Activated gamma-delta T cell treated with Interleukin-2 at 50 U/mL for 16 hours (primary cell): ENCODE measurements around the gene REPIN1.

Experiments used
- DNase-seq: peaks from one replicate; pipeline ENCODE4 v3.0.0-alpha.2; 2020

Gene REPIN1

DNA sequence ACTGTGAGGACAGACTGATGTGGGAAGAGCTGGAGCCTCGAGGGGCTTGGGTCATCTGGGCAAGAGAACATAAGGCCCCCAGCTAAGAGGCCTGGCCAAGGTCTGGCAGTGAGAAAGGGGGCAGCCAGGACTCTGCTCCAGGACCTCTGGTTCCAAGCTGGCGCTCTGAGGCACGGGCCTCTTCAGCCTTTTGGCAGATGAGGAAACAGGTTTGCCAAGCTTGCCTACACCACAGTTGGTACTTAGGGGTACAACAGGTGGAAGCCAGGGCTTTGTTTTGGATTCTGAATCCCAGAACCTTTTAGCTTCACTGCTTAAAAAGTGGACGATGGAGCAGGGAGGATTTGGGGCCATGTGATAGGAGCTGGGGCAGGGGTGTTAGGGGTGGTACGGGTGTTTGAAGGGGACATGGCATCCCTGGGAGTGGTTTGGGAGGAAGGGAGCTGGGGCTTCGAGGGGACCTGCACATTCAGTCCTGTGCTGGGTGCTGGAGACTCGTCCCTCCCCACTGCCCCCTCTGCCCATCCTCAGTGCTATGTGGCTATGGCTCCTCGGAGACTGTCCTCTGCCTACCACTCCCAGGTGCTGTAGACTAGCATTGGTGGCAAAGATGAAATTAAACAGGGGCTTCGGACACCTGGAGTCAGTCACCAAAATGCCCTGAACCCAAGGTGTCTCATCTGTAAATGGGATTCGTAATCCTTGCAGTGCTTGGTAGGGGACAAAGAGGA is 40.8 kb downstream of the REPIN1 start:
- no peak for DNase-seq

DNA sequence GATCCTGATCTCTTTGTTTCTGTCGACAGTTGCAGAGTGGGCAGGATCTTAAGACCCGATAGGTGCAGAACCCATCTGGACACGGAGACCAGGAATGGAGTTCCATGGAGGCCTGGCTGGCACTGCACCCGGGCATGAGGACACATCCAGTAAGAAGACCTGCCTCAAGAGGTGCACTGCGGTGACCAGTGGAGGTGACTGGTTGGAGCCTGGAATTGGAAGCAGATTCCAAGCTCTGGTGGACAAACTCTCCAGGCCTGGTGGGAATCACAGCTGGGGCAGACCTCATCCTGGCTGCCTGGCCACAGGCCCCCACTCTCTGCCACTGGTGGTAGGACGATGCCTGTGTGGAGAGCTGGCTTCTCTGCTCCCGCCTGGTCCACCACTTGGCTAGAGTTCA is 41.5 kb downstream of the REPIN1 start:
- no peak for DNase-seq

DNA sequence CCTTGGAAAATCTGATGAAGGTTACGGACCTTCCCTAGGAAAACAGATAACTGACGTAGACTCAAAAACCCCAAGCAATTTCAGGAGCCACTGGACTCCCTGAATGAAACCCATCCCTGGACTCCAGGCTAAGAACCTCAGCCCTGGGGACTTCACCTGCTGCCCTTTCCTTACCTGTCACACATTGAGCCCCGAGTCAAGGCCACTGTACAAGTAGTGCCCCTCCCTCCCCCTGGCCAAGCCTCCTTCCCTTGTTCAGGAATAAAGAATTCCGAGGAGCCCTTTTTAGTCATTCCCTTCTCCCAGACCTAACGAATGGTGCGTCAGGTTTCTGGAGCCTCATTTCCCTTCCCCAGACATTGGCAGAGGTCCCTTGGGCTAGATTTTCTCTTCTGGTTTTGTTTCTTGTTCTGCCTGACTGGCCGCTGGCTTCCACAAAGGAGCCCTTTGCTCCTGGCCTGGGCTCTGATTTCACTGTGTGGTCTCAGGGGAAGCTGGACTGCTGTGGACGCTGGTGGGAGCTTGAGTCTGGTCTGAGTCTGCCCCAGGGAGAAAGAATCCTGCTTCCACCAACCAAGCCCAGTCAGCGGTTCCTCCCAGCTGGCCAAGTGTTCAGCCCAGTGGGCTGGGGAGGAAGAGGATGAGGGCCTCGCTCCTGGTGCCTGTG is 42.2 kb downstream of the REPIN1 start:
- no peak for DNase-seq

DNA sequence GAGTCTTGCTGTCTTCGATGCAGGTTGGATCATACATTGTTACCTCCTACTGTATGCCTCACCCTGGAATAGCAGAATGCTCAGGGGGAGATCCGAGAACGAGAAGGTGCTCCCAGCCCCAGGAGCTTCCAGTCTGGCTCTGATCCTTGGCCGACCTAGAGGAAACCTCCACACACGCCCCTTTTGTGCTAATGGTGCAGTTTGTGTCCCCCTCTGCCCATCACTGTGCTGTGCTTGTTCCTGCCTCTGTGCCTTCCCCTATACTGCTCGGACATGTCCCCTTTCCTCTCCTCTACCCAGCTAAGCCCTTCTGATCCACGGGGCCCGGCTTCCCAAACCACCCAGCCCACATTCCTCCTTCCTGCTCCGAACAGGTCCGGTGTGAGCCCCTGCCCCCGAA is 43.0 kb downstream of the REPIN1 start:
- no peak for DNase-seq

DNA sequence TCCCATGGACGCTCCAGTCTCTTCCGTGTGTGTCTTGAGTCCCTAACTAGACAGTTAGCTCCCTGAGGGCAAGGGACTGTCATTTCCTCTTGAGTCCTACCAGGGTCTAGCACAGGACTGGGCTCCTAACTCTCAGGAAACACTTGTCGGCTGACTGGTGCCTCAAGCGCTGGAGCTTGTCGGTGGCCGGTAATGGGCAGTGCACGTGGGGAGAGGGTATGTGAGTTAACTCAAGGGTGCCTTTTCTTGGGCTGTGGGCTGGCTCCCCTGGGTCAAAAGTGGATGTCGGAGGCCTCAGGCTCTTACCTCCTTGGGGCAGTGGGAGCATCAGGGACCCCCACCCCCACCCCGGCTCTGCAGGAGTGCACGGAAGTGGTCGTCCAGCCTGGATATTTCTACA is 43.4 kb downstream of the REPIN1 start:
- no peak for DNase-seq

DNA sequence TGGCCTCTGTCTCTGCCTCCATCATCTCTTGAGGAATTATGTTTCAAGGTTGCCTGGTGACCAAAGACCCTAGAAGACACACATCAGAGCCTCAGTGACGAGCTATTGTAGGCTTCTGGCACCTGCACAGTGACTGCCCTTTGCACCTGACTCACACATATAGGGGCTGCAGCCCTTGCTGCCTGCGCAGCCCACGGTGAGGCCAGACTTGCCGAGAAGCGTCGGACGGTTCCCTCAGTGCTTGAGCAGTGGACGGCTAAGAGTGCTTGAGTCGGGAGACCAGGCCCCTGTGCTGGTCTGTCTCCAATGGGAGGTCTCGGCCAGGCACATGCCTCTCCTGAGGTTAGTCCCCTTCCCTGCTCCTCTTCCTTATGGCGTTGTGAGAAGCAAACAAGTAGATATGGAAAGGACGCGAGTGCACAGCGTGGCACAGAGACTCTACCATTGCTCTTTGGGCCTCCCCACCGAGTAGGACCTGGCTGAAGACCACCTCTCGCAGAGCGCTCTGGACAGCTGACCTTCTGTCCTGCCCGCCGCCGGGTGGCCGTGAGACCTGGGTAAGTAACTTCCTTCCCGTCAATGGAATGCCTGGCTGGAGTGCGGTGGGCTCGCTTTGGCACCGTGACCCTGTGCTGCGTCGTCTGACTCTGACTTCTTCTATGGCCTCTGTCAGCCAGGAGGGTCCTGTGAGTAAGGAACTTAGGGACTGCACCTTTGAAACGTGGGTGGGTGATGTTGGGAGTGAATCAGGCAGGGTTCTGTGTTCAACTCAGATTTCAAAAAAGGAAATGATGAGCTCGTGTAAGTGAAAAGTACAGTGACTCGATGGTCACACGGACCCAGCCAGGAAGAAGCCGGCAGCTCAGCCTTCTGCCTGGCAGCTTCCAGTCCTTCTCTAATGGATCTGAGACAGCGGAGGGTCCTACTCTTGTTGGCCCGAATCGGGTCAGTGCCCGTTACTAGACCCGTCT is 44.2 kb downstream of the REPIN1 start:
- DNase-seq = no peak

DNA sequence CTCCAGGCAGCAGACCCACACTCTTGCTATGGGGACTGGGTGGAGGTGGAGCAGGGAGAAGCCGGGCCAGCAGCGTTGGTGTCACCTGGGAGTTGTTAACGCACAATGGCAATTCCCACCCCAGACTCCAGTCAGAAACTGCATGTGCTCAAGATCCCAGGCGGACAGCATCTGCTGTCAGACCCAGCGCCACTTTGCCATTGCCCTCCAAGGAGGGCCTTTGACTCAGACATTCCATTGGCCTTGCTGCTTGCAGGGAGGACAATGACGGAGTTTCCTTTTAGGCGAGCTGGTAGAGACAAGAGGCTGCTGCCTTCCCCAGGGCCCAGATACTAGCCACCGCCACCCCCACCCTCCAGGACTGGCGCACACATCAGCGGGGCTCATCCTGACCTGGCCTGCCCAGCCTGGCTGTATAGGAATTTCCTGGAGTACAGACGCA is 45.0 kb downstream of the REPIN1 start:
- no peak for DNase-seq

DNA sequence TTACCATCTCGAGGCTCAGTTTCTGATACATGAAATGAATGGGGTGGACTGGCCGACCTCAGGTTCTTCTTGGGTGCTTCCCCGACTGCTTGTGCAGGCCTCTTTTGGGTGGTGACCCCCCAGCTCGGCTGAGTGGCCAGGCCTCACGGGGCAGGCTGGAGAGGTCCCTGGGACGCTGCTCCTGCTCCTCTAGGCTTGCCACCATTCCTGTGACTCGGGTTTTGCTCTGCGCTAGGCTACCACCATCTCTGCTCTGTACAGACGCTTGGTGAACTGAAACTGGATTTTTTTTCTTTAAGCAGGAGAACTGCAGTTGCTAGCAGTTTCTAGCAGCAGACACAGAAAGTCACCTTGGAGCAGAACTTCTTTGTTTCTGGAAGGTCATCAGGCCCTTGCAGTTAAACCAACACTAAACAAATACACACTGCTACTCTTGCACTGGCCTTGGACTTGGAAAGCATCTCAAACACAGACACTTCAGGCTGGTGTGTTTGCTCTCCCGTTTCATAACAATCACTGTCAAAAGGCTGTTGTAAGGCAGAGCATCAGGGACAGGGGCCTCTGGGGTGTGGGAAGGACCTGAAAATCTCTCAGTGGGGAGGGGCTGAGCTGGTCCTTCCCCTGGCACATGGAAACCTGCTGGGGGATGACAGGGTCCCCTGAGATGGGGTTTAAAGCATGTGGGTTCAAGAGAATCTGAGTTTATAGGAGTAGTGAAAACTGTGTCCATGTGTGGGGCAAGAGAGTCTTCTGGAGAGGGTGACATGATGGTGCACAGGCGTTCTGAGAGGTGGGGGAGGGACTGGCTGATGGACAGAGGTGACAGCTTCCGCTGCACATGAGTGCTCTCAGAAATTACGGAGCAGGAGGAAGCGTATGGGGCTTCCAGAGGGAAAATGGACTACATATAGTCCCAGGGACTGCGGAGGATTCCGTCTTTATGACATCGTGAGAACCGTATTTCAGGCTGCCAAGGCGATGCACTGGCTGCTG is 46.8 kb downstream of the REPIN1 start:
- DNase-seq = no peak

DNA sequence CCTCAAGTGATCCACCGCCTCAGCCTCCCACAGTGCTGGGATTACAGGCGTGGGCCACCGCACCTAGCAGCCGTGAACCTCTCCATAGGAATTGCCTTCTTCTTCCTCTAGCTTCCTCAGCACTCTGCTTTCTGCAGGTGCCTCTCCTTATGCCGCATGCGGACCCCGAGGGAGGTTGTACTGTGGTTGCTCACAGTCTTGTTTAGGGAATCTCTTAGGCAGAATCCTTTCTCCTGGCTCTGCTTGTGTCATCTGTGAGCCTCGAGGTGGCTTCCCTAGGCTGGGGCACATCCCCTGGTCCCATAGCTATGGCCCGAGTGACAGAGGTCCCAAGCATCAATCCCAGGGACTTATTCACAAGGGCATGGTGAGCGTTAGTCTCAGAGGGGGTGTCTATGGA is 48.6 kb downstream of the REPIN1 start:
- no peak for DNase-seq

DNA sequence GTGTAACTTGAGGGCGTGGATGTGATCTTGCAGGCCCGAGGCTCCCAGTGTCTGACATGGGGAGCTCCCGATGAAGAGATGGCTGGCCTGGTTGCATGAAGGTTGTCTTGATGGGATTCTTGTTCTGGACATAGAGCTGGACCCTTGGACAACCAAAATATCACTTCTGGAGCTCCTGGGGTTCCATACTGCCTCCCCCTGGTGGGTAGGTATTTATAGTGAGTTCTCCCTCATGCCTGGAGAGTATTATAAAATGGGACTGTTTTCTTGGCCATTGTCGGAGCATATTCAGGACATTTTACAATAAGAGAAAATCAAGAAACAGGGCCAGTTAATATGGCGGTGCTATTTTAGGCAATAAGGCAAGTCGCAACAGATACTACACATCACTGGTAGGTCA is 49.2 kb downstream of the REPIN1 start:
- DNase-seq = no peak

DNA sequence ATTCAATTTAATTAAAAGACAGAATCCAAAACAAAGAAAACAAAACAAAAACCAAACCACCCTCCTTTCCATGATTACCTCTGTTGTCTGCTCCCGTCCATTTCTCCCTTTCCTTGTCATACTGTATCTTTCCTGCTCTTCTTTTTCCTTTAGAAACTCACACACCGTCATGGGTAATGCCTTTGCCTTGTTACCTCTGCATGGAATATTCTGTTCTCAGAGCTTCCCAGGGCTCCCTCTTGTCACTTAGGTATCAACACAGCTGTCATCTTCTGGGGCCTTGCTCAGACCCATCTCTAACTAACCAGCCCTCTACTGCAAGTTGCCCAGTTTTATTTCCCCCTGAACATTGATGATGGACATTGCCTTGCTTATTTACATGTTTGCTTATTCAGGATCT is 51.6 kb downstream of the REPIN1 start:
- no peak for DNase-seq

DNA sequence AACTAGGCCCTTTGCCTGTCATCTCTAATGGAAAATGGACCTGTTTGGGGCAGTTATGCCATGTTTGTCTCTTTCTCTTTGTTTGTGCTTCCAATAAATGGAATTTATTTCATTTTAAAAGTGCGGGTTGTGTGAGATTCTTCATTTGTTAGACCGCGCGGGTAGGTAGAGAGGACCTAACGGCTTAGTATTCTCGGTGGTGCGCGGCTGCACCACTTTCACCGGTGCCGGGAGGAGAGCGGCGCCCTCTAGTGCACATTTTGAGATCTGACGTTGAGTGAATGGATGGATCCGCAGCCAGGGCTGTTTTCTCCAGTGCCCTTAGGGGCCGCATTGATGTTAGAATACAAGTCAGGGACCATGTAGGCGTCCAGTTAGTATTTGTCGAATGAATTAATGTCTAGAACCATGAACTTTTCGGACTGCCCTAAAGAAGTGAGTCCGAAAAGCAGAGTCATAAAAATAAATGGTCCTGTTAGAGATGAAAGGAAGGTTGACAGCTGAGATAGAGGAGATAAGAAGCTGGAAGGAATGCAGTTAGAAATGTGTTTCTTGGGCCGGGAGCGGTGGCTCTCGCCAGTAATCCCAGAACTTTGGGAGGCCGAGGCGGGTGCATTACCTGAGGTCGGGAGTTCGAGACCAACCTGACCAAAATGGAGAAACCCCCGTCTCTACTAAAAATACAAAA is 52.5 kb downstream of the REPIN1 start:
- DNase-seq = peak; percentile 88

DNA sequence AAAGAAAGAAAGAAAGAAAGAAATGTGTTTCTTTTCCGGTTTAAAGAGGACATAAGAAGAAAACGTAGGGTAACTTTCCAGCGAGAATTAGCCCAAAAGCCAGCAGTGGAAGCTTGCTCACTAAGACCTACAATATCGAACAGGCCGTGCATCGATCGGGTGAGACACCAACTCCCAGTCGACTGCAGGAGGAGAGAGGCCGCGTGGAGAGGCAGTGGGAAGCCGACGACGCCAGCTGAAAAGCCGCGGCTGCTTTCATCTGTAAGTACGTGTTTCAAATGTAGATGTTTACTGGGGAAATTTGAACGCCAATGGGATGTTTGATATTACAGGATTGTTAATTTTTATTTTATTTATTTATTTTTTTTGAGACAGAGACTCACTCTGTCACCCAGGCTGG is 53.2 kb downstream of the REPIN1 start:
- no peak for DNase-seq
